A549 (cell line): ENCODE results near the gene MORN1. TPM values are rescaled to one million over a fixed set of nuclear protein-coding genes. Genes with fewer than 3 reads are reported as not detected.

Source experiments
- ATAC-seq, 2 experiments: fragments of 200-7000 bp in 1 of 2; fragments of >200 bp in 1 of 2; cut with Nextera tagmentation in 1 of 2; cut with Tn5 transposase in 1 of 2; 3 replicates each; pipeline versions ENCODE4 v1.8.0 to v1.9.1; 2018 to 2020; ENCODE audit warnings: mild to moderate bottlenecking in 1 of 2, moderate library complexity in 1 of 2
- CTCF ChIA-PET: fragments of 300-600 bp; sonication (Branson Sonifier 250); formaldehyde crosslinking; extraction: SDS; loops from one replicate; lab custom pipeline; 2021; ENCODE audit warnings: antibody characterized with exemption, inconsistent platforms; lab: Yijun Ruan, JAX
- POLR2A ChIA-PET: fragments of 350-600 bp; formaldehyde crosslinking; extraction: SDS; loops from one replicate; lab custom pipeline; 2021; ENCODE audit warnings: antibody characterized with exemption, inconsistent platforms; lab: Yijun Ruan, JAX
- DNase-seq, 2 experiments: peaks; one replicate each; pipeline versions ENCODE4 v3.0.0 to v3.0.0-alpha.2; 2011 to 2016; ENCODE audit warnings: low read depth in 1 of 2, low spot score in 1 of 2
- FAIRE-seq: peaks from 2 replicates; lab custom pipeline; 2011; peaks lifted over from hg19 to GRCh38; lab: Jason Lieb, UNC
- H3K27ac ChIP-seq, 2 experiments: fragments of >200 bp; sonication (Bioruptor Twin); formaldehyde crosslinking; 3 replicates each; pipeline ENCODE4 v1.5.1; 2016 to 2017
- H3K4me1 ChIP-seq: fragments of >200 bp; sonication (Bioruptor Twin); formaldehyde crosslinking; 3 replicates; pipeline ENCODE4 v1.6.1; 2016
- H3K4me2 ChIP-seq: fragments of >200 bp; sonication (Bioruptor Twin); formaldehyde crosslinking; 3 replicates; pipeline ENCODE4 v1.6.1; 2016
- H3K4me3 ChIP-seq: fragments of >200 bp; sonication (Bioruptor Twin); formaldehyde crosslinking; 3 replicates; pipeline ENCODE4 v1.5.1; 2016
- H3K9me3 ChIP-seq: fragments of >200 bp; sonication (Bioruptor Twin); formaldehyde crosslinking; 3 replicates; pipeline ENCODE4 v1.6.1; 2016
- WGBS: methylation state at CpG from one replicate; pipeline ENCODE4 v1.1.6; 2017; ENCODE audit errors: missing lambda C conversion rate; 5-methylcytosine and 5-hydroxymethylcytosine counted together
- polyA plus RNA-seq, 4 experiments: library from polyadenylated mRNA; depleted of rRNA in 3 of 4; stranded (reverse); fragments of >200 nt; fragmentation: RNase III in 1 of 4; extraction: RNeasy Plus Mini Kit Qiagen cat#74134 plus additional on column Dnase treatment in 1 of 4; gene quantifications; 2 replicates in 3 of 4; 3 replicates in 1 of 4; pipeline ENCODE4 v1.2.3, GENCODE V29; 2011 to 2017
- TF ChIP-seq, protein P1 (sequence below): fragments of 250-450 bp; sonication (Bioruptor Pico); IDR thresholded peaks from 2 replicates; pipeline ENCODE4 v1.5.0; 2021; ENCODE audit warnings: mild to moderate bottlenecking, moderate library complexity, borderline replicate concordance

MORN1 gene
- polyA plus RNA-seq, 2 of the 4 experiments (the other 2 are of a cell fraction): 6.9 to 8.9 TPM

- 61% methylated on average over 23 of the region's 23 CpGs for WGBS
- TF ChIP-seq, protein P1, sequence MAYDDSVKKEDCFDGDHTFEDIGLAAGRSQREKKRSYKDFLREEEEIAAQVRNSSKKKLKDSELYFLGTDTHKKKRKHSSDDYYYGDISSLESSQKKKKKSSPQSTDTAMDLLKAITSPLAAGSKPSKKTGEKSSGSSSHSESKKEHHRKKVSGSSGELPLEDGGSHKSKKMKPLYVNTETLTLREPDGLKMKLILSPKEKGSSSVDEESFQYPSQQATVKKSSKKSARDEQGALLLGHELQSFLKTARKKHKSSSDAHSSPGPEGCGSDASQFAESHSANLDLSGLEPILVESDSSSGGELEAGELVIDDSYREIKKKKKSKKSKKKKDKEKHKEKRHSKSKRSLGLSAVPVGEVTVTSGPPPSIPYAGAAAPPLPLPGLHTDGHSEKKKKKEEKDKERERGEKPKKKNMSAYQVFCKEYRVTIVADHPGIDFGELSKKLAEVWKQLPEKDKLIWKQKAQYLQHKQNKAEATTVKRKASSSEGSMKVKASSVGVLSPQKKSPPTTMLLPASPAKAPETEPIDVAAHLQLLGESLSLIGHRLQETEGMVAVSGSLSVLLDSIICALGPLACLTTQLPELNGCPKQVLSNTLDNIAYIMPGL (CRISPR knock-in tag): no peak
- FAIRE-seq: no peak
- POLR2A ChIA-PET: no interaction called here
- H3K27ac ChIP-seq: no peak overlapping the region
- no peak overlapping the region for H3K4me3 ChIP-seq
- CTCF ChIA-PET: interaction anchor here (1.5 kb wide), 1 partner anchor 77 kb away, joined by 5 read pairs; the partner anchor contains the start of gene FAAP20
- no peaks in the 10 kb centered on the region for H3K9me3 ChIP-seq
- ATAC-seq: no peak
- 0 out of 3 replicates have a peak overlapping the region, but pooled peaks have one; percentile 9 for H3K4me2 ChIP-seq
- DNase-seq: no peak
- peaks cover 25% of the 10 kb centered on the region for H3K4me1 ChIP-seq
Observed at GRCh38 chr1:2271841-2272655, 119.3 kb downstream of the MORN1 start.

Other genes starting within 250 kb of the MORN1 start
- 4.4 and 5.1 TPM in 2 replicates for gene FAAP20, start 196.8 kb downstream of the MORN1 start, polyA plus RNA-seq (2011; rRNA removed)
- 21.7 to 26.0 TPM (median 23.1 TPM) in 3 replicates for gene FAAP20, start 196.8 kb downstream of the MORN1 start, polyA plus RNA-seq (2017; fragmentation: RNase III; extraction: RNeasy Plus Mini Kit Qiagen cat#74134 plus additional on column Dnase treatment)
- 2.8 and 4.3 TPM in 2 replicates for gene SKI, start 163.2 kb downstream of the MORN1 start, polyA plus RNA-seq (2011; rRNA removed)
- 11.5 to 12.0 TPM (median 11.5 TPM) in 3 replicates for gene SKI, start 163.2 kb downstream of the MORN1 start, polyA plus RNA-seq (2017; fragmentation: RNase III; extraction: RNeasy Plus Mini Kit Qiagen cat#74134 plus additional on column Dnase treatment)
- 213 and 227 TPM in 2 replicates for gene RER1, start 287 bp upstream of the MORN1 start, polyA plus RNA-seq (2011; rRNA removed)
- 66.8 to 72.8 TPM (median 72.3 TPM) in 3 replicates for gene RER1, start 287 bp upstream of the MORN1 start, polyA plus RNA-seq (2017; fragmentation: RNase III; extraction: RNeasy Plus Mini Kit Qiagen cat#74134 plus additional on column Dnase treatment)
- 12.3 and 12.6 TPM in 2 replicates for gene PEX10, start 21.0 kb upstream of the MORN1 start, polyA plus RNA-seq (2011; rRNA removed)
- gene PEX10, start 21.0 kb upstream of the MORN1 start, polyA plus RNA-seq (2017; fragmentation: RNase III; extraction: RNeasy Plus Mini Kit Qiagen cat#74134 plus additional on column Dnase treatment): 20.2 to 22.1 TPM (median 20.7 TPM) in 3 replicates
- gene PLCH2, start 84.7 kb upstream of the MORN1 start, polyA plus RNA-seq (2011; rRNA removed): 0.10 and 0.16 TPM in 2 replicates
- gene PLCH2, start 84.7 kb upstream of the MORN1 start, polyA plus RNA-seq (2017; fragmentation: RNase III; extraction: RNeasy Plus Mini Kit Qiagen cat#74134 plus additional on column Dnase treatment): 0.18 to 0.44 TPM (median 0.21 TPM) in 3 replicates
- gene PANK4, start 135.0 kb upstream of the MORN1 start, polyA plus RNA-seq (2011; rRNA removed): 8.1 and 8.3 TPM in 2 replicates
- 13.4 to 16.1 TPM (median 13.8 TPM) in 3 replicates for gene PANK4, start 135.0 kb upstream of the MORN1 start, polyA plus RNA-seq (2017; fragmentation: RNase III; extraction: RNeasy Plus Mini Kit Qiagen cat#74134 plus additional on column Dnase treatment)
- gene HES5, start 138.7 kb upstream of the MORN1 start, polyA plus RNA-seq (2011; rRNA removed): not detected in 2 replicates
- gene HES5, start 138.7 kb upstream of the MORN1 start, polyA plus RNA-seq (2017; fragmentation: RNase III; extraction: RNeasy Plus Mini Kit Qiagen cat#74134 plus additional on column Dnase treatment): not detected in 3 replicates
- gene TNFRSF14, start 164.8 kb upstream of the MORN1 start, polyA plus RNA-seq (2011; rRNA removed): 0.16 and 0.29 TPM in 2 replicates
- gene TNFRSF14, start 164.8 kb upstream of the MORN1 start, polyA plus RNA-seq (2017; fragmentation: RNase III; extraction: RNeasy Plus Mini Kit Qiagen cat#74134 plus additional on column Dnase treatment): 0.22 to 0.31 TPM (median 0.25 TPM) in 3 replicates
- gene PRXL2B, start 195.2 kb upstream of the MORN1 start, polyA plus RNA-seq (2011; rRNA removed): 4.4 and 6.6 TPM in 2 replicates
- 14.7 to 17.4 TPM (median 16.4 TPM) in 3 replicates for gene PRXL2B, start 195.2 kb upstream of the MORN1 start, polyA plus RNA-seq (2017; fragmentation: RNase III; extraction: RNeasy Plus Mini Kit Qiagen cat#74134 plus additional on column Dnase treatment)
- gene MMEL1, start 241.5 kb upstream of the MORN1 start, polyA plus RNA-seq (2011; rRNA removed): not detected in 2 replicates
- not detected in 3 replicates for gene MMEL1, start 241.5 kb upstream of the MORN1 start, polyA plus RNA-seq (2017; fragmentation: RNase III; extraction: RNeasy Plus Mini Kit Qiagen cat#74134 plus additional on column Dnase treatment)